NOMO-1 (cell line): ENCODE measurements around the gene ELOVL6.

Source experiments
- DNase-seq, 2 experiments: peaks; one replicate each; lab custom pipeline; 2025; ENCODE audit not compliant: unreplicated experiment in 2 of 2; lab: John Stamatoyannopoulos, UW

The ELOVL6 gene

GRCh38 chr4:110003401-110004187, 194.8 kb downstream of the ELOVL6 start:
- DNase-seq = no peak

DNA sequence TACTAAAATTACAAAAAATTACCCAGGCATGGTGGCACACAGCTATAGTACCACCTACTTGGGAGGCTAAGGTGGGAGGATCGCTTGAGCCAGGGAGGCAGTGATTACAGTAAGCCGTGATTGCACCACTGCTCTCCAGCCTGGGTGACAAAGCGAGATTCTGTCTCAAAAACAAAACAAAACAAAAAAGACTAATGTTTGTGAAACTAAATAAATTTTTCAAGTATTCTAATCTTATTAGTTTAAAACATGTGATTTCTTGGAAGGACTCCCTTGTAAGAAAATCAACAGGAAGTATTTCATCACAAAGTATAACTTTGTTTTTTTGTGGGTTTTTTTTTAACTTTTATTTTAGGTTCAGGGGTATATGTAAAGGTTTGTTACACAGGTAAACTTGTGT, 196.1 kb downstream of the ELOVL6 start:
- DNase-seq = no peak

DNA sequence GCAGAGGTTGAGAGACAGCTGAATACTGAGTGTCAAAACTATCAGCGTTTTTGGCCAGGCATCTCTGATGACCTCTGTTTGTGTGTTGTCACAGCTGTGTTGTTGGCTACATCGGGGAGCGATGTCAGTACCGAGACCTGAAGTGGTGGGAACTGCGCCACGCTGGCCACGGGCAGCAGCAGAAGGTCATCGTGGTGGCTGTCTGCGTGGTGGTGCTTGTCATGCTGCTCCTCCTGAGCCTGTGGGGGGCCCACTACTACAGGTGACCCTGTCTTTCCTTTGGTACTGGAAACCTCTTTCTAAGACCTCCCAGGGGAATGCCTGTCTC, 198.9 kb downstream of the ELOVL6 start:
- no peak for DNase-seq

DNA sequence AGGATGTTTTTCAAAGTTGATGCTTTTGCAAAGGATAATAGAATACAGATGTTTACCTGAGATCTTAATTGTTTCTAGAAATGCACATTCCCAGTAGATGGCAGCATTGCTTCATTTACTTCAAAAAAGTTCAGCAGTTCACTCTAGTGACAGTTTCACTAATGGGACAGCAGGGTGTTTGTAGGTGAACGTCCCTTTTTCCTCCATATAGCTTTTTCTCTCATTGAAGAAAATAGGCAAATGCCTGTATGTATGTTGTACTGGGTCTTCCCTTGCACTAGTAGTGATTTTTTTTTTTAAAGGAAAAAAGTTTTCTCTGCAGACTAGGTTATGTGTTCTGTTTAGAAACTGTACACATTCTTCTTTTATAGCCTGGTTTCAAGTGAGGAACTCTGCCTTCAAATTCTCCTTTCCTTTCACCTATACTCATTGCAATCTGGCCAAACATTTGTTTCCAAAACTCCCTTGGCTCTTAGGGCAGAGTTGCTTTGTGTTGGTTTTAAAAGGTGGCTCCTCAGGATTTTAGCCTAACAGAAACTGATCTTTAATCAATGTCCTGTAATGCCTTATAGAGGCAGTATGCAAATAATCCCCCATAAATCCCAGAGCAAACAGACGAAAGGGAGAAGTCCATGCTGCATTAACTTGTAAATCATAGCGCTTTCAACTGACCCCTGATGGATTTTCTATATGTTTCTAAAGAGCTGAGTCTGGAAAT, 199.4 kb downstream of the ELOVL6 start:
- peak in 1 of 2 experiments; percentile 51 for DNase-seq

GRCh38 chr4:109996526-109996925, 201.9 kb downstream of the ELOVL6 start:
- DNase-seq = peak in 1 of 2 experiments; percentile 19
